ENCODE results near the gene PGM1. TPM values are rescaled to one million over a fixed set of nuclear protein-coding genes. Genes with fewer than 3 reads are reported as not detected.

PGM1 gene
- total RNA-seq, 1 donor from 2014 or later = 46.0 TPM

GRCh38 chr1:63632110-63632509 is 38.9 kb downstream of the PGM1 start:
- Mint-ChIP-seq H3K36me3 (peaks cover 40% of the 10 kb centered on the region), H3K27me3 (ENCODE audit: low read depth) (no peaks in the 10 kb centered on the region), H3K4me1 (peaks cover 26% of the 10 kb centered on the region), H3K9me3 (no peaks in the 10 kb centered on the region), H3K4me3 (no peak overlapping the region), H3K27ac (no peak overlapping the region)
- no peak for DNase-seq (ENCODE audit: low spot score in 2 of 2, unreplicated experiment in 2 of 2)
- TF ChIP-seq, protein P1, sequence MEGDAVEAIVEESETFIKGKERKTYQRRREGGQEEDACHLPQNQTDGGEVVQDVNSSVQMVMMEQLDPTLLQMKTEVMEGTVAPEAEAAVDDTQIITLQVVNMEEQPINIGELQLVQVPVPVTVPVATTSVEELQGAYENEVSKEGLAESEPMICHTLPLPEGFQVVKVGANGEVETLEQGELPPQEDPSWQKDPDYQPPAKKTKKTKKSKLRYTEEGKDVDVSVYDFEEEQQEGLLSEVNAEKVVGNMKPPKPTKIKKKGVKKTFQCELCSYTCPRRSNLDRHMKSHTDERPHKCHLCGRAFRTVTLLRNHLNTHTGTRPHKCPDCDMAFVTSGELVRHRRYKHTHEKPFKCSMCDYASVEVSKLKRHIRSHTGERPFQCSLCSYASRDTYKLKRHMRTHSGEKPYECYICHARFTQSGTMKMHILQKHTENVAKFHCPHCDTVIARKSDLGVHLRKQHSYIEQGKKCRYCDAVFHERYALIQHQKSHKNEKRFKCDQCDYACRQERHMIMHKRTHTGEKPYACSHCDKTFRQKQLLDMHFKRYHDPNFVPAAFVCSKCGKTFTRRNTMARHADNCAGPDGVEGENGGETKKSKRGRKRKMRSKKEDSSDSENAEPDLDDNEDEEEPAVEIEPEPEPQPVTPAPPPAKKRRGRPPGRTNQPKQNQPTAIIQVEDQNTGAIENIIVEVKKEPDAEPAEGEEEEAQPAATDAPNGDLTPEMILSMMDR (IDR thresholded peaks at IDR 0.05; ENCODE audit: unreplicated experiment) = no peak

- H3K27ac Mint-ChIP-seq = no peak overlapping the region
- no peak for DNase-seq (ENCODE audit: low spot score in 2 of 2, unreplicated experiment in 2 of 2)
- H3K4me1 Mint-ChIP-seq = peaks cover 20% of the 10 kb centered on the region
- no peaks in the 10 kb centered on the region for H3K27me3 Mint-ChIP-seq (ENCODE audit: low read depth)
- peaks cover 46% of the 10 kb centered on the region for H3K36me3 Mint-ChIP-seq
- TF ChIP-seq, protein P1 (IDR thresholded peaks at IDR 0.05; ENCODE audit: unreplicated experiment) = no peak
- H3K9me3 Mint-ChIP-seq = no peaks in the 10 kb centered on the region
- no peak overlapping the region for H3K4me3 Mint-ChIP-seq
These were observed 40.1 kb downstream of the PGM1 start for GRCh38 chr1:63633281-63633680.

GRCh38 chr1:63634471-63634870 is 41.3 kb downstream of the PGM1 start:
- TF ChIP-seq, protein P1 (IDR thresholded peaks at IDR 0.05; ENCODE audit: unreplicated experiment) = no peak
- Mint-ChIP-seq H3K36me3 (peaks cover 46% of the 10 kb centered on the region), H3K4me1 (peaks cover 22% of the 10 kb centered on the region), H3K4me3 (no peak overlapping the region), H3K27ac (no peak overlapping the region), H3K9me3 (no peaks in the 10 kb centered on the region), H3K27me3 (ENCODE audit: low read depth) (no peaks in the 10 kb centered on the region)
- DNase-seq (ENCODE audit: low spot score in 2 of 2, unreplicated experiment in 2 of 2) = no peak

- peaks cover 42% of the 10 kb centered on the region for H3K36me3 Mint-ChIP-seq
These were observed 42.5 kb downstream of the PGM1 start for GRCh38 chr1:63635681-63636080.

GRCh38 chr1:63636192-63637105 is 43.2 kb downstream of the PGM1 start:
- no peak overlapping the region for H3K27ac Mint-ChIP-seq
- no peak overlapping the region for H3K4me3 Mint-ChIP-seq
- peaks cover 43% of the 10 kb centered on the region for H3K36me3 Mint-ChIP-seq
- H3K9me3 Mint-ChIP-seq = no peaks in the 10 kb centered on the region
- no peak for DNase-seq (ENCODE audit: low spot score in 2 of 2, unreplicated experiment in 2 of 2)
- peaks cover 15% of the 10 kb centered on the region for H3K4me1 Mint-ChIP-seq
- TF ChIP-seq, protein P1 (IDR thresholded peaks at IDR 0.05; ENCODE audit: unreplicated experiment) = no peak
- H3K27me3 Mint-ChIP-seq (ENCODE audit: low read depth) = no peaks in the 10 kb centered on the region

More at GRCh38 chr1:63635681-63636080, 42.5 kb downstream of the PGM1 start:
- Mint-ChIP-seq H3K9me3 (no peaks in the 10 kb centered on the region), H3K4me1 (peaks cover 19% of the 10 kb centered on the region), H3K27ac (no peak overlapping the region), H3K27me3 (ENCODE audit: low read depth) (no peaks in the 10 kb centered on the region), H3K4me3 (no peak overlapping the region)
- TF ChIP-seq, protein P1 (IDR thresholded peaks at IDR 0.05; ENCODE audit: unreplicated experiment) = no peak
- DNase-seq (ENCODE audit: low spot score in 2 of 2, unreplicated experiment in 2 of 2) = no peak
